Activated CD4-positive, alpha-beta T cell treated with anti-CD3 and anti-CD28 coated beads, Interleukin-2, Interleukin-6, amounts not matched to agents 100 ng/mL and 50 ng/mL, durations not matched to agents 16 hours and 8 hours (primary cell): ENCODE data around the gene ESRP2.

Source experiments
- DNase-seq: peaks from one replicate; pipeline ENCODE4 v3.0.0-alpha.2; 2020

The ESRP2 gene

DNA sequence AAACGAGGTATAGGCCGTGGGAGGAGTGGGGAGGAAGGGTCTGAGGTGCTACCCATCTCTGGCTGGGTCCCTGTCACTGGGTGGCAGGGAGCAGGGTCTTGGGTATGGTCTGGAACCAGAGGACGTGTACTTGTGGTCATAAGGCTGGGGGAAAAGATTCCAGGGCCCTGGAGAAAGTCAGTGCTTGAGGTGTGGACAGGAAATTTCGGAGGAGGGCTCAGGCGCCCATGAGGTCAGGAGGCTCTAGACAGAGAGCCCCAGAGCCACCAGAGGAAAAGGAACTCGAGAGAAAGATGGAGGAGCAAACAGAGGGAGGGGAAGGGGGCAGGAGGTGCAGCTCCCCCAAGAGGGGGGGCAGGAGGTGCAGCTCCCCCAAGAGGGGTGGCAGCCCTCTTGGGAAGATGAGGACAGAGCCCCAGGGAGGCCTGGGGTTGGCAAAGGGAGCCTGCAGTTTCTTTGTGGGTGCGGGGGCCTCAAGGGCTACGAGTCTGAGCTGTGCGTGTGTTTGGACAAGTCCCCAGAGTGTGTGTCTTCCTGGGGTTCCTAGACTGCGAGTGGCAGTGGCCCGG lies 27.7 kb upstream of the ESRP2 start:
- no peak for DNase-seq

DNA sequence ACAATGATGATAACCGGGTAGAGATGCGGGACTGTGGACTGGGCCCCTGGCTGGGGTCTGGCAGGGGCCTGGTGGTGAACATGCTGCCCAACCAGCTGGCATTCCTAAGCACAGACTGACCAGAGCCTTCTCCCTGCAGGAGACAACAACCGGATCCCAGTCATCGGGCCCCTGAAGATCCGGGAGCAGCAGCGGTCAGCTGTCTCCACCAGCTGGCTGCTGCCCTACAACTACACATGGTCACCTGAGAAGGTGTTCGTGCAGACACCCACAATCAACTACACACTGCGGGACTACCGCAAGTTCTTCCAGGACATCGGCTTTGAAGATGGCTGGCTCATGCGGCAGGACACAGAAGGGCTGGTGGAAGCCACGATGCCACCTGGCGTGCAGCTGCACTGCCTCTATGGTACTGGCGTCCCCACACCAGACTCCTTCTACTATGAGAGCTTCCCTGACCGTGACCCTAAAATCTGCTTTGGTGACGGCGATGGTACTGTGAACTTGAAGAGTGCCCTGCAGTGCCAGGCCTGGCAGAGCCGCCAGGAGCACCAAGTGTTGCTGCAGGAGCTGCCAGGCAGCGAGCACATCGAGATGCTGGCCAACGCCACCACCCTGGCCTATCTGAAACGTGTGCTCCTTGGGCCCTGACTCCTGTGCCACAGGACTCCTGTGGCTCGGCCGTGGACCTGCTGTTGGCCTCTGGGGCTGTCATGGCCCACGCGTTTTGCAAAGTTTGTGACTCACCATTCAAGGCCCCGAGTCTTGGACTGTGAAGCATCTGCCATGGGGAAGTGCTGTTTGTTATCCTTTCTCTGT lies 23.3 kb upstream of the ESRP2 start:
- no peak for DNase-seq

DNA sequence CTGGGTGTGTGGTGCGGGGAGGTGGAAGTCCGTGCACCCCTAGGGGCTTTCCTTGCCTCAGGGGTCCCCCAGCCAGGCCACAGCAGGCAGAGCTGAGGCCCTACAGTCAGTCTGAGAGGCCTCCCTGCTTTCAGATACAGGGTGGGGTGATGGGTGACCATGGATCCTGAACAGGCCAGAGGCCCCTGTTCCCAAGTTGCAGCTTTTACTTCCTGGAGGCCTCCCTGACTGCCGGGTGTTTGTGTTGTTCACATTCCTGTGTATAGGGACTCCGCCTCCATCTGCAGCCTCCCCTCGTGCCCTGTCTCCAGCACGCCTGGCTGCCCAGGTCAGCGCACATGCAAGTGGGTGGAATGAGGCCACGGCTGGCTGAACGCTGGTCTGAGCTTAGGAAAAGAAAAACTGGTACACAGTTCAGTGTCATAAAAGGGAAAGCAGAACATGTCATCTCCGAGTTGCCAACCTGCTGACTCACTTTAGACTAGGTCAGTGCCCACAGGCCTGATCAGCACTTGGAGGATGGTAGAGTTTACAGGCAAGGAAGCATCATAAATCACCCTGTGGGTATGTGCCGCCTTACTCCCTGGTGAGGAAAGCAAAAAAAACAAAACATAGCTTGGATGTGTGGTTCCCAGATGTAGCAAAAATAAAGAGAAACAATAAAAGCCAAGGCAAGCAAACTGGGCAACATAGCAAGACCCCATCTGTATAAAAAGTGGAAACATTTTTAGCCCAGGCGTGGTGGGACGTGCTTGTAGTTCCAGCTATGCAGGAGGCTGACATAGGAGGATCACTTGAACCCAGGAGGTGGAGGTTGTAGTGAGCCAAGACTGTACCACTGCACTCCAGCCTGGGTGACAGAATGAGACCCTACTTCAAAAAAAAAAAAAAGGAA lies 22.2 kb upstream of the ESRP2 start:
- no peak for DNase-seq

DNA sequence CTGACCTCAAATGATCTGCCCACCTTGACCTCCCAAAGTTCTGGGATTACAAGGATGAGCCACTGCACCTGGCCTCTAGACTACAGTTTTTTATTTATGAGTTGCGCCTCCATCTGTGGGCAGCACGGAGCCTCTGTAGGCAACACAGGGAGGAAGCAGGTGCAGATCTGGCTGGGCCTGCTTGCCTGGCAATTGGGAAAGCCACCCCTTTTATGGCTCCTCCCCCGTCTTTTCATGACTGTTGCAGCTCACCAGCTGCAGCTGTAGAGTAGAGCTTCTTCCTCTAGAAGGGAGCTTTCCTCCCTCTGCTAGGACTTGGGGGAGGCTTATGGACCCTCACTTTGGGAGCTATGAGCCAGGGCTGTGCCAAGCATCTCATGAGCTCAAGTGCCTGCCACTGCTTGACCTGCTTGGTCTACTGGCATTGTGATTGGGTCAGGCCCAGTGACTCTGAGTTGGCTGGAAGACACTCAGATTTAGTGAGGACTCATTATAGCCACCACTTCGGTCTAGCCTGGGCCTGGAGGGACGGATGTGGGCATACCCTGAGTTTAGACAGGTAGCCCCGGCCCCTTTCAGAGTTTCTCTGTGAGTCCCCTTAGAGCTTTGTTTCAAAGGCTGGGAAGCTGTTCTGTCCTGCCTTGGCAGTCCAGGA lies 21.5 kb upstream of the ESRP2 start:
- DNase-seq, result no peak

DNA sequence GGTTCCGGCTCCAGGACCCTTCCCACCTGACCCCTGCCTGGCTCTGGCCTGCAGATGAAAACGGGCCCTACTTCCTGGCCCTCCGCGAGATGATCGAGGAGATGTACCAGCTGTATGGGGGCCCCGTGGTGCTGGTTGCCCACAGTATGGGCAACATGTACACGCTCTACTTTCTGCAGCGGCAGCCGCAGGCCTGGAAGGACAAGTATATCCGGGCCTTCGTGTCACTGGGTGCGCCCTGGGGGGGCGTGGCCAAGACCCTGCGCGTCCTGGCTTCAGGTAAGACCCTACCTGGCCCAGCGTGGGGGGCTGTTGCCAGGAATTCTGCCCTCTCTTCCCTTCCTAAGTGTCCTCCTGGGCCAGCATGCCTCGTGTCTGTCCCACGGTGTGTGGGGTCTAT lies 19.8 kb upstream of the ESRP2 start:
- no peak for DNase-seq

DNA sequence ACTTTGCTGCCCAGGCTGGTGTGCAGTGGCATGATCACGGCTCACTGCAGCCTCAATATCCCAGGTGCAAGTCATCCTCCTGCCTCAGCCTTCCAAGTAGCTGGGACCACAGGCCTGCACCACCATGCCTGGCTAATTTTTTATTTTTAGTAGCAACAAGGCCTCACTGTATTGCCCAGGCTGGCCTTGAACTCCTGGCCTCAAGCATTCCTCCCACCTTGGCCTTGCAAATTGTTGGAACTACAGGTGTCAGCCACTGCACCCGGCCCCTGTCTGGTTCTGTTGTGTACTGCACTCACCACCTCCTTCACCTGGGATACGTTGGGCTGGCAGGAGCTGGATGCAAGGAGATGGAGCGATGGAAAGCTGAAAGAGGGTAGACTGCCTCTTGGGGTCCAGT lies 17.8 kb upstream of the ESRP2 start:
- DNase-seq, result no peak

DNA sequence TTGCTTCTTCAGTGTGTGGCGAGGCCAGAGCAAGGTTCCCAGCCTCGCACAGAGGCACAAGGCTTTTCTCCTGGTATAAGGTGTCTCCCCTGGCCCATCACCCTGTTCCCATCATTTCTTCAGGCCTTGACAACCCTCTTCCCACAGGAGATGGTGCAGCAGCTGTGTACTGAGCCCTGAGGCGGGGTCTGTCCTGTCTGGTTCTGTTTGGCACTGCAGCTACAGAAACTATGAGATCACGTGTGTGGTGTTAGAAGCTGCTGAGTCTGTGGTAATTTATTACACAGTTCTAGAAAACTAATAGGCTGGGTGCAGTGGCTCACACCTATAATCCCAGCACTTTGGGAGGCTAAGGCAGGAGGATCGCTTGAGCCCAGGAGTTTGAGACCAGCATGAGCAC lies 16.5 kb upstream of the ESRP2 start:
- DNase-seq, result no peak

DNA sequence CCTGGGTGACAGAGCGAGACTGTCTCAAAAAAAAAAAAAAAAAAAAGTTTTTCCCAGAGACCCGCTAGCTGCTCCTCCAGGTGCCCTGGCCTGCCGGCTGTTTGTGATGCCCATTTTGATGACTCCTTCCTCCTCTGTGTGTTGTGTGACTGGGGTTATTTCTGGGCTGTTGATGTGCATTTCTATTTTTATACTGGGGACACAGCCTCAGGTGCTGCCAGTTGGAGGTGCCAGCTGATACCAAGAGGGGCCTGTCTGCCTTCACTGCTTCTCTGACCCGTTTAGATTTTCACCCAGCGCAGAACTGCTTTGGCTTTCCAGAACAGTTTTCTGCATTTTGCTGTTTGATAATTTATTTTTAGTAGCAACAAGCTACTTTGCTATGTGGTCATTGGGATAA lies 15.9 kb upstream of the ESRP2 start:
- DNase-seq, result no peak

DNA sequence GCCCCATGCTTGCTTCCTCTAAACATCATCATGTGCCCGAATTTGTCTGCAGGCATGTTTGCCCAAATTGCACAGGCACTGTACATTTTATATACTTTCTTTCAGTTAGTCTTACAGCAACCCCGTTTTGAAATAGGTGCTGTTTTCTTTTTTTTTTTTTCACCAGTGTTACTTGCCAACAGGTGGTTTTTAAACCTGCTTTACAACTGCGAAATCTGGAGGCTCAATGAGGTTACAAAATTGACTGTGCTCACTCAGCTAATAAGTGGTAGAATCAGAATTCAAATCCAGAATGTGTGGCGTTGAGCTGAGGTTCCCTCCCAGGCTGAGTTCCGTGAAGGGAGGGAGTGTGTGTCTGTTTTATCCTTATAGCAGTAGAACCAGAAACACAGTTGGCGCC lies 15.0 kb upstream of the ESRP2 start:
- no peak for DNase-seq

DNA sequence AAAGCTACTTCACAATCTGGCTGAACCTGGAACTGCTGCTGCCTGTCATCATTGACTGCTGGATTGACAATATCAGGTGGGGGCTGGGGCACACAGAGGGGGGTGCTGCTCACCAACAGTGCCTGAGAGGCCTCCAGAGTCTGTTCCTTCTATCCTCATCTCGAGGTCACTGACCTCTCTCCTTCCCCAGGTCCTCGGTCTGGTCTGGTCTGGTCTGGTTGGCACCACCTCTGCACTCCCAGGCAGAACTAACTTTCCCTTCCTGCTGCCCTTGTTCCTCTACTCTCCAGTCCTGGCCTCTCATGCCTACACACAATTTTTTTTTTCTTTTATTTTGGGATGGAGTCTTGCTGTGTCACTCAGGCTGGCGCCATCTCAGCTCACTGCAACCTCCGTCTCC lies 13.4 kb upstream of the ESRP2 start:
- DNase-seq, result no peak

DNA sequence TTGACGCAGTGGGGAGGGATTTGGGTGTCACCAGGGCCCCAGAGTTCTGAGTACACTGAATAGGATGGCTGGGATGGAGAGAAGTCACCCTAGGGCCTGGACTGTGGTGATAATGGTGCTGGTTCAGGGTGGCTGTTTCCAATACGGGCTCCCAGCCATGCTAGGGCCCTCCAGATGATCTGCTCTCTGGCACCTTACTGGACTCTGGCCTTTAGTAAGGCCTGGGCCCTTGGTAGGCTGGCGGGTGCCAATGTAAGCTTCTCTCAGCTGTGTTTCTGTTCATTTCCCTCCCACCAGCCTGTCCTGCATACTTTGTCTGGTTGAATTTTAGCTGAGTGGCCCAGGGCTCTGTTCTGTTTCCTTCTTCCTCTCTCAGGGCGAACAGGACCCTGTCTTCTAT lies 12.0 kb upstream of the ESRP2 start:
- DNase-seq, result no peak

DNA sequence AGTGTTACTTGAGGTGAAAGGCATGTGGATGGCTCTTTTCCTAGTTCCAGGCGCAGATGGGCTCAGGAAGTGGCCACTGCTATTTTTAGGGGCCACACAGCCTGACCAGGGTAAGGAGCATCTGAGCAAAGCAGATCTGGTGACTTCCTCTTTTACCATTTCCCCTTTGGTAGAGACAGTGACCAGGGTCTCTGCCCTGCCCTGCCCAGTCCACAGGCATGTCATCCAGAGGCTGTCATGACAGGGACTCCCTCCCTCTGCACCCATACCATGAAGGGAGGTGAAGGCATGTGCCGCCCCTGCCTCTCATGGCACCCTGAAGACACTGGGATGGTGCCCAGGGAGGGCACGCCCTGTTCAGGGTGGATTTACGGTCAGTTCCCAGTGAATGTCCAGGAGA lies 11.5 kb upstream of the ESRP2 start:
- DNase-seq, result no peak

DNA sequence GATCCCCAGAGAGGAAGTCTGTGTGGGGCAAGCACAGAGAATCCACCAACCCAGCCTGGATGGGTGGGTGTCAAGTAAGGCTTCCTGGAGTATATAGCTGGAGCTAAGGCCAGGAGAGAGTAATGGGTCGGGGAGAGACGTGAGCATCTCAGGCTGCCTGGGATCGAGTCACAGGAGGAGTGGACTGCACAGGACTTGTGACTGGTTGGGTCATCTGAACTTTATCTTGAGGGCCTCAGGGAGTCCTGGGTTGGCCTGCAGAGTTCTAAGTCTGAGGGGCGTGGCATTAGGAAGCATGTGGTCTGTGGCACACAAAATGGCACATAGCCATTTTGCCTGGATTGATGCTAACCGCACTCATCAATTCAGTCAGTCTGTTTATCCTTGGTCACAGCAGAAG lies 10.7 kb upstream of the ESRP2 start:
- DNase-seq, result no peak

DNA sequence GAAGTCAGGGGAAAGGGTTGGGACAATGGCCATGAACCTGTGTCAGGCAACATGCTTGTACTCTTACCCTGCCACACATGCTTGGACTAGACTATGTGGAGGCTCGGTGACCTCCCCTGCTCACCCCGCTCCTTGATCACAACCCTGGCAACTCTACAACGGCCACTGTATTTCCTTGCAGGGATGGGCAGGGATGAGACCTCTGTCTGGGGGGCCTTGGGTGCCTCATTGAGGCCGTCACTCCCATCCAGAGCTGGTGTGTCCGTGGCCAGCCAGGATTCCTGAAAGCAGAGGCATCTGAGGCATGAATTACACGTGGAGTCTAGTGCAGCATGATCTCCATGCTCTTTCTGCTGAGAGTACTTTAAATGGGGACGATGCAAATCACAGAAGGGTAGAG lies 10.2 kb upstream of the ESRP2 start:
- DNase-seq, result no peak

DNA sequence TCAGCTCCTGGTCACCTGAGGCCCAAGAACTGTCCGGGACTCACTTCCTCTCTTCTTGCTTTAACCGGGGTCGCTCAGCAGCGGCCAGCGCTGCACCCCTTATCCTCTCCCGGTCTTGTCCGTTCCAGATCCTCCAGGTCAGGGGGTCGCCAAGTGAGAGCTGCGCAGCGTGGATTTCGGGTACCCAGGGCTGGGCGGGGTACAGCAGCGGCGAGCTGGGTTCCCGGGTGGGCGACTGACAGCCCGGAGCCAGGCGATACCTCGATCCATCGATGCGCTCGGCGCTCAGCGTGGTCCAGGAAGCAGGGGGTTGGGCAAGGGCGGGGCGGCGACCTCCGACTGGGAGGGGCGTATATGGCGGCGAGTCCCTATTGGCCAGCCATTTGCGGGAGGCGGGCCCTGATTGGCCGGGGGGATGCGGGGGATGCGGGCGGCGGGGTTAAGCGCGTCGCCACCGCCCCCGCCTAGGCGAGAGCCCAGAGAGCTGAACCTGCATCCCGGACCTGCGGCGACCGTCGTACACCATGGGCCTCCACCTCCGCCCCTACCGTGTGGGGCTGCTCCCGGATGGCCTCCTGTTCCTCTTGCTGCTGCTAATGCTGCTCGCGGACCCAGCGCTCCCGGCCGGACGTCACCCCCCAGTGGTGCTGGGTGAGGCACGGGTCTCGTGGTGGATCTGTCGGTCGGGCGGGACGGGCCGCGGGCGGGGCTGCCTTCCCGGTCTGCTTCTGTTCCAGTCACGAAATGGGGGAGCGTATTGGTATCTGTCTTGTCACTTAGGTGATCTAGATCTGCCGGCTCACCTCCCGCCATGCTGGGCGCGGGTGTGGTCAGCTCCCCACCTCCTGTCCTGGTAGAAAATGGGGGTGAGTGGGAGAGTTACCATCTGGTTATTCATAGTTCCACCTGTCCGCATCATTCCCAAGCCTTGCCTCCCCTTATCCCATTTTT lies 9.3 kb upstream of the ESRP2 start, which contains the start of gene PLA2G15:
Gene PLA2G15 (plus strand): TSS at position 471 of the 951 bp plus-strand sequence. CDS start 54 bp downstream, at position 525.
- peak; percentile 98 for DNase-seq

DNA sequence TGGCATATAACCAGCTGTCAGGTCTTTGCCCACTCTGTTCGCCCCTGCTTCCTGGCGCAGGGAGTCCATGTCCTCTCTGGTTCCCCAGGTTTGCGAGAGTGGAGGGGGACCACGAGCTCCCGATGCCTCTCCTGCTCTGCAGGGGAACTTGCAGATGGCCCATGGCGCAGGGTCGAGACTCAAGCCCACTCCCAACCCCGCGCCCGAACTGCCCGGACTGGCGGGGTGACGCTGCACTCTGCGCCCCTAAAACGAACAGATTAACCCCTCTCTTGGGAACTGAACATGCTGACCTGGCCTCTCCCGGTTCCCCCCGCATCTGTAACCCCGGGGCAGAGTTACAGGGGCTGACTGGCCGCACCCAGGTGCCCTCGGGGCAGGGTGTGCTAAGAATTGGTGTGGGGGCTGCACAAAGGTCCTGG lies 8.6 kb upstream of the ESRP2 start:
- DNase-seq, result no peak

DNA sequence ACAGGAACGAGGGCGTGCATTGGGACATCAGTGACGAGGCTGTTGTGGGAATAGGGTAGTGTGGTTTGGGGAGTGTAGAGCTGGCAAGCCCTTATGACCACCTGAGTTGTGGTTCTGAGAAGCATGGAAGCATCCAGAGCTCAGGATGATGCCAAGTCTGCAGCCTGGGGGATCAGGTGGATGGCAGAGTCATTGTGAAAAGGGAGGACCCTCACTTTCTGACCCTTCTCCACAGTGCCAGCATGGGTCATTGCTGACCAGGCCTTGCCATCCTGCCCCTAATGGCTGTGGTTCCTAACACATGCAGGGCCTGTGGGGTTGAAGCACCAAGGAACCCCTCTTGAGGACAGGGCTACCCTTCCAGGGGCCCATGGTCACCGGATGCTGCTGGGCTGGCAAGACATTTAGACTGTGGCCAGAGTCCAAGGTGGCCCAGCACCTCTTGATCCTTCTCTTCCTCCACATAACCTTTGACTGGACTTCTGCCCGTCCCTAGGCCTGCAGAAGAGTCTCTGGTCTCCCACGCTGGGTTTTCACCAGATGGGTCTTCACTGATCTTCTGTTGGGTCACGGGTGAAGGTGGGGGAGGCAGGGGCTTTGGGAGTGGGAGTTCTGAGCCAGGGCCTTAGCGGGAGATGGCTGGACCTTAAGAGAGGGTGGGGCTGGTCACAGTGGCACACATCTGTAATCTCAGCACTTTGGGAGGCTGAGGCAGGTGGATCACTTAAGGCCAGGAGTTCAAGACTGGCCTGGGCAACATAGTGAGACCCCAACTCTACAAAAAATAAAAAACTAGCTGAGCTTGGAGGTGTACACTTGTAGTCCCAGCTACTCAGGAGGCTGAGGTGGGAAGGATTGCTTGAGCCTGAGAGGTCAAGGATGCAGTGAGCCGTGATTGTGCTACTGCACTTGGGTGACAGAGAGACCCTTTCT lies 7.3 kb upstream of the ESRP2 start:
- DNase-seq, result no peak

DNA sequence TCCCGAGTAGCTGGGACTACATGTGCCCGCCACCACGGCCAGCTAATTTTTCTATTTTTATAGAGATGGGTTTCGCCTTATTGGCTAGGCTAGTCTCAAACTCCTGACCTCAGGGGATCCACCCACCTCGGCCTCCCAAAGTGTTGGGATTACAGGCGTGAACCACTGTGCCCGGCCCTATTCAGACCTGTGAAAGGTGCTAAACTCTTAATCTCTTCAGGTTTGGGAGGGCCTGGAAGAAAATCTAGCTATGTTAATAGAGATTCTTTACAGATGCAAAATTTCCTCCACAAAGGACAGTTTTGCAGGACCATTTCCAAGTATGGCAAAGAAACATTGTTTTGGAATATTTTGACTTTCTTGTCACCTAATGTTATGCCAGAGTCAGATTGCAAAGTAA lies 6.2 kb upstream of the ESRP2 start:
- no peak for DNase-seq

DNA sequence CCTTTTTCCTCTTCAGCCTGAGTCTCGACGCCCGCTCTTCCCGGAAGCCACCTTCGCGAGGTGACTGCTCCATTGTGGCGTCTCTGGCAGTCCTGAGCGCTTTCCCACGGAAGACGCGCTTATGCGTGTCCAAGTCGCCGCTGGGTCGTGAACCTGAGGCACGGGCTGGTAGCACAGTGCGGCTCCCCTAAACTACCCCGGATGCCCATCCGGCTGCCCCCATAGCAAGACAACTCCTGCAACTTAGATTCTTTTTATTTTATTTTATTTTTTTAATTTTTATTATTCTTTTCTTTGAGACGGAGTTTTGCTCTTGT lies 2.1 kb upstream of the ESRP2 start:
- no peak for DNase-seq

DNA sequence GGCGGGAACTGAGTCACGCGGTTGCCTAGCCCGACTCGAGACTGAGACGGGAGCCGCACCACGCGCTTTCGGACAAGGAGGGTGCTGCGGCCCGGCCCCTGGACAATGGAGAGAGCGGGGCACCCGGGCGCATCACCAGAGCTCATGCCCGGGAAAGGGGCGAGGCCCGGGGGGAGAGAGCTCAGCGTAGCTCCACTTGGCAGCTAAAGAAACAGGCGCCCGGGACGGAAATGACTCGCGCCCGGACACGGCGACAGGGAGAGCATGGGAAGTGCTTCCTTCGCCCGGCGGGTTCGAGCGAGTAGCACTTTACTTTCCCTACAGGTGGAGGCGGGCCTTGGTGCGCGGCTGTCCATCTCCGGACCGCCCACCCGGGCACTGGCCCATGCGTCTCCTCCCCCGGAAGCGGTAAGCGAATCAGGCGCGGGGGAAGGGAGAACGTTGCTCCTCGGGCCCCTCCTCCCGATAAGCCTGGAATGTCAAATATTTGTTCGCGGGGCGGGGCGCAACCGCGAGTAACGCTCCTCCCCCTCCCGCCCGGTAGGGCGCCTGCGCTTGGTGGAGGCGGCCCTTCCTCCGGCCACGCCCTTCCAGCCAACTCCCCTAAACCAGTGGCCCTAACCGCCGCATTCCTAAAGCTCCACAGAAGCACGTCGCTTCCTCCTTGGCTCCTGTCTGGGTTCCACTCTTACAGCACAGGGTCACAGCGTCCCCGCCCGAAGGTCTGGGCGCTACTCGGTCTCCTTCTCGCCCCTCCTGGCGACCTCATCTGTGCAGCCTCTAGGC lies 1.5 kb upstream of the ESRP2 start:
- peak; percentile 94 for DNase-seq
